BE2C (cell line): ENCODE measurements around the gene ZMYM2.

Experiments
- DNase-seq: peaks from one replicate; pipeline ENCODE4 v3.0.0-alpha.2; 2020
- H3K27me3 ChIP-seq: fragments of 250-450 bp; sonication (Bioruptor Pico); 2 replicates; pipeline ENCODE4 v1.5.1; 2020; ENCODE audit warnings: mild to moderate bottlenecking
- H3K36me3 ChIP-seq: fragments of 250-450 bp; sonication (Bioruptor Pico); 2 replicates; pipeline ENCODE4 v1.5.1; 2020; ENCODE audit warnings: mild to moderate bottlenecking
- H3K4me1 ChIP-seq: fragments of 250-450 bp; sonication (Bioruptor Pico); 2 replicates; pipeline ENCODE4 v1.5.1; 2020
- H3K4me3 ChIP-seq: 2 replicates; pipeline ENCODE4 v1.5.1; 2011; ENCODE audit warnings: low read depth, low read length
- H3K9me3 ChIP-seq: fragments of 250-450 bp; sonication (Bioruptor Pico); 2 replicates; pipeline ENCODE4 v1.5.1; 2020
- TF ChIP-seq, protein P1 (sequence below): IDR thresholded peaks from 2 replicates; pipeline ENCODE4 v1.5.1; 2012; ENCODE audit warnings: mild to moderate bottlenecking, low read depth, low read length

The ZMYM2 gene

DNA sequence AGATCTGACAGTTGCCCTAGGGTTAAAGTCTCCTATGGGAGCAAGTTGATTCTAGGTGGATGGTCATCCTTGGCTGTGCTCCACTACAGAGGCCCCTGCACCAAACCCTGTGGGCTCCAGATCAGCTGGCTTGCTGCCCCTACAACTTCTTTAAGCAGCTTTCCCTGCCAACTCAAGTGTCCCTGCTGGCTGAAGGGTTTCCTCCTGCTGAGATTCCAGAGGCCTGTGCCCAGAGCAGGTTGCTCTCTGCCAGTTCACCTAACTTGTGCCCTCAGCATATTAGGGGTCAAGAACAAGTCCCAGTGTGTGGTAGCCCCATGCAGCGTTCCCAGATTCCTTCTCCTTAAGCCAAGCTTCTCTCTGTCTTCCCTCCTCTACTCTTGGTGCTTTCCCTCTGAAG lies 85.6 kb downstream of the ZMYM2 start:
- H3K4me3 ChIP-seq = no peak overlapping the region
- no peaks in the 10 kb centered on the region for H3K4me1 ChIP-seq
- peaks cover 43% of the 10 kb centered on the region for H3K36me3 ChIP-seq
- DNase-seq = no peak
- H3K27me3 ChIP-seq = no peaks in the 10 kb centered on the region
- H3K9me3 ChIP-seq = no peaks in the 10 kb centered on the region
- TF ChIP-seq, protein P1, sequence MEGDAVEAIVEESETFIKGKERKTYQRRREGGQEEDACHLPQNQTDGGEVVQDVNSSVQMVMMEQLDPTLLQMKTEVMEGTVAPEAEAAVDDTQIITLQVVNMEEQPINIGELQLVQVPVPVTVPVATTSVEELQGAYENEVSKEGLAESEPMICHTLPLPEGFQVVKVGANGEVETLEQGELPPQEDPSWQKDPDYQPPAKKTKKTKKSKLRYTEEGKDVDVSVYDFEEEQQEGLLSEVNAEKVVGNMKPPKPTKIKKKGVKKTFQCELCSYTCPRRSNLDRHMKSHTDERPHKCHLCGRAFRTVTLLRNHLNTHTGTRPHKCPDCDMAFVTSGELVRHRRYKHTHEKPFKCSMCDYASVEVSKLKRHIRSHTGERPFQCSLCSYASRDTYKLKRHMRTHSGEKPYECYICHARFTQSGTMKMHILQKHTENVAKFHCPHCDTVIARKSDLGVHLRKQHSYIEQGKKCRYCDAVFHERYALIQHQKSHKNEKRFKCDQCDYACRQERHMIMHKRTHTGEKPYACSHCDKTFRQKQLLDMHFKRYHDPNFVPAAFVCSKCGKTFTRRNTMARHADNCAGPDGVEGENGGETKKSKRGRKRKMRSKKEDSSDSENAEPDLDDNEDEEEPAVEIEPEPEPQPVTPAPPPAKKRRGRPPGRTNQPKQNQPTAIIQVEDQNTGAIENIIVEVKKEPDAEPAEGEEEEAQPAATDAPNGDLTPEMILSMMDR = no peak

GRCh38 chr13:20045950-20046548 lies 87.5 kb downstream of the ZMYM2 start:
- Histone ChIP-seq H3K36me3 (peaks cover 29% of the 10 kb centered on the region), H3K27me3 (no peaks in the 10 kb centered on the region), H3K9me3 (no peaks in the 10 kb centered on the region), H3K4me3 (no peak overlapping the region), H3K4me1 (no peaks in the 10 kb centered on the region)
- DNase-seq = no peak
- TF ChIP-seq, protein P1 = no peak

DNA sequence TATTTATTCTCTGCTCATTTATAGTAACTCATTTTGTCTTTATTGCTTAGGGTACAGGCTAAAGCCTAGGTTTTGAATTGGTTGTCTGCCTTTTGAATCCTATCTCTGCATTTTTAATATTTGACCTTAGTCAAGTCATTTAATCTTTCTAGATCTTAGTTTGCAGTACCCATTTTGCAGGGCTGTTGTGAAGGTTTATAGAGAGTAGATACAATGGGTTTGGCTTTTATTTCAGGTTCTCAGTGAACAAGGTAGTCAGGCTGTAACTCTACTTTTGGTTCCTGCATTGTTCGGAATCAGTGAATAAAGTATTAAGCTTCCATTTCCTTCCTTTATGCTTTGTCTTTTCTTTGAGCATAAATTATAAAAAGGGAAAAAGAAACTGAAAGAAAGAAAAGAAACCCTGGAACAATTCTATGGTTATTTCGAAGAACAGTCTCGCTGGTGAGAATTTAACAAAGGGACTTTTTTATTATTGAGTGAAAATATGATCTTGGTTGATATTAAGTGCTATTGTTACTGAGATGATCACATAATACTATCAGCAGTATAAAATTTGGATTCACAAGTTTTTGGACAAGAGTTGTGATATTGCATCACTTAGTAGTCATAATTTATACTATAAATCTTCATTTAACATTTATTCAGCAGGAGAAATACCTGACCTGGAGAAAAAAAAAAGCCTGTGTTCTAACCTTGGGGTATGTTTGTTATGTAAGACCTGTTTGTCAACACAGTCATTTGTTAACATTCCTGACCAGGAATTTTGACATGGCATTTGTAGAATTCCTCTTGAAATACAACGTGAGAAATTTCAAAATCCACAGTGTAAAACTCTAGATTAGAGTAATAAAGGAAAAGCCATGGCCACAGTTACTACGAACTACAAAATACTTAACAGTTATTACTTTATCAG lies 91.3 kb downstream of the ZMYM2 start:
- no peak overlapping the region for H3K4me3 ChIP-seq
- no peaks in the 10 kb centered on the region for H3K9me3 ChIP-seq
- no peaks in the 10 kb centered on the region for H3K4me1 ChIP-seq
- TF ChIP-seq, protein P1 = no peak
- DNase-seq = no peak
- H3K27me3 ChIP-seq = no peaks in the 10 kb centered on the region
- peaks cover 39% of the 10 kb centered on the region for H3K36me3 ChIP-seq

DNA sequence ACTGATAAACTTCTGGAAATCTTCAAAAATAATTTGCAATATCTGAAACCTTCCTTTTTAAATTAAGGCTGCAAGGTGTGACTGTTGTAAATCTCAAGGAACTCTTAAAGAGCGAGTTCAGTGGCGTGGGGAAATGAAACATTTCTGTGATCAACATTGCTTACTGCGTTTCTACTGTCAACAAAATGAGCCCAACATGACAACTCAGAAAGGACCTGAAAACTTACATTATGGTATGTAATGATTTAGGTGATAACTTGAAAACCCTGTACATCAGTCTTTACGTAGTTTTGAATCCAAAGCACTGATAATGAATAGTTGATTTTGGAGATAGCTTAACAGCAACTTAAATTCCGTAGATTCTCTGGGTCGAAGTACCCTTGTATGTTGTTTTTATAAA lies 92.8 kb downstream of the ZMYM2 start:
- Histone ChIP-seq H3K27me3 (no peaks in the 10 kb centered on the region), H3K4me3 (no peak overlapping the region), H3K36me3 (peaks cover 50% of the 10 kb centered on the region), H3K4me1 (no peaks in the 10 kb centered on the region), H3K9me3 (no peaks in the 10 kb centered on the region)
- TF ChIP-seq, protein P1 = no peak
- DNase-seq = no peak

GRCh38 chr13:20053016-20053415 lies 94.5 kb downstream of the ZMYM2 start:
- Histone ChIP-seq H3K4me3 (no peak overlapping the region), H3K36me3 (peaks cover 59% of the 10 kb centered on the region), H3K9me3 (no peaks in the 10 kb centered on the region), H3K4me1 (no peaks in the 10 kb centered on the region), H3K27me3 (no peaks in the 10 kb centered on the region)
- no peak for DNase-seq
- TF ChIP-seq, protein P1 = no peak

GRCh38 chr13:20053891-20054290 lies 95.4 kb downstream of the ZMYM2 start:
- no peak overlapping the region for H3K4me3 ChIP-seq
- H3K9me3 ChIP-seq = no peaks in the 10 kb centered on the region
- no peaks in the 10 kb centered on the region for H3K27me3 ChIP-seq
- no peak for DNase-seq
- H3K4me1 ChIP-seq = no peaks in the 10 kb centered on the region
- TF ChIP-seq, protein P1 = no peak
- H3K36me3 ChIP-seq = peaks cover 67% of the 10 kb centered on the region
